RWPE2 (cell line): ENCODE measurements around the gene CENPQ.
A peak's percentile ranks its signal among the peaks of the same experiment; 100 is the strongest.

ENCODE experiments used
- ATAC-seq: fragments of 200-7000 bp; cut with Tn5 transposase; 3 replicates; pipeline ENCODE4 v1.9.1; 2021; ENCODE audit warnings: low read depth
- DNase-seq: peaks from one replicate; pipeline ENCODE4 v3.0.0-alpha.2; 2020; ENCODE audit warnings: low spot score
- H3K27ac ChIP-seq: fragments of 450-650 bp; 2 replicates; pipeline ENCODE4 v1.5.1; 2017; ENCODE audit warnings: mild to moderate bottlenecking; ENCODE audit not compliant: poor library complexity, severe bottlenecking
- H3K27me3 ChIP-seq: fragments of 250-450 bp; sonication (Bioruptor Pico); 2 replicates; pipeline ENCODE4 v1.5.1; 2021; ENCODE audit warnings: mild to moderate bottlenecking, moderate library complexity; ENCODE audit not compliant: insufficient read depth, poor library complexity, severe bottlenecking
- H3K36me3 ChIP-seq: fragments of 250-450 bp; sonication (Bioruptor Pico); 2 replicates; pipeline ENCODE4 v1.5.1; 2020; ENCODE audit warnings: low read depth, mild to moderate bottlenecking, moderate library complexity
- H3K4me1 ChIP-seq: fragments of 250-450 bp; sonication (Bioruptor Pico); 2 replicates; pipeline ENCODE4 v1.5.1; 2021; ENCODE audit warnings: mild to moderate bottlenecking, moderate library complexity; ENCODE audit not compliant: insufficient read depth, poor library complexity, severe bottlenecking
- H3K4me3 ChIP-seq: fragments of 250-450 bp; sonication (Bioruptor Pico); 2 replicates; pipeline ENCODE4 v1.5.1; 2021; ENCODE audit warnings: mild to moderate bottlenecking, moderate library complexity; ENCODE audit not compliant: severe bottlenecking
- H3K9me3 ChIP-seq: fragments of 250-450 bp; sonication (Bioruptor Pico); 2 replicates; pipeline ENCODE4 v1.5.1; 2021; ENCODE audit warnings: mild to moderate bottlenecking, moderate library complexity; ENCODE audit not compliant: severe bottlenecking
- TF ChIP-seq, protein P1 (sequence below): fragments of 450-650 bp; IDR thresholded peaks from one replicate; pipeline ENCODE4 v1.5.1; 2017; ENCODE audit warnings: mild to moderate bottlenecking, moderate library complexity; ENCODE audit not compliant: poor library complexity, severe bottlenecking

Gene CENPQ

DNA sequence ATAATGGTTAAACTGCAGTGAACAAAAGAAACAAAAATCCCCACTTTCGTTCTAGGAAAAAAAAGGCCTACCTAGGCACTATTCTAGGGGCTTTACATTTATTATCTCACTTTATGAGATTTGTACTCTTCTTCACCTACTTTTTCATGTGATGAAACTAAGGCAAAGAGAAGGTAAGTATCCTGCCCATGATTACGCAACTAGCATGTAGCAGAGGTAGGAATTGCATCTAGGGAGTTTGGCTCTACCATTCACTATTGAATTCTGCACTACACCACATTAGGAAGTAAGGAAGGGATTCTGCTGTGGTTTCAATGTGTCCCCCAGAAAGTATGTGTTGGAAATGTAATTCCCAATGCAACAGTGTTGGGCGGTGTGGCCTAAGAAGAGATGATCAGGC is 75.9 kb downstream of the CENPQ start:
- Histone ChIP-seq H3K4me3 (no peak overlapping the region), H3K4me1 (peaks cover 26% of the 10 kb centered on the region), H3K27ac (peak overlapping the region; percentile 94), H3K36me3 (no peaks in the 10 kb centered on the region), H3K27me3 (no peaks in the 10 kb centered on the region), H3K9me3 (no peaks in the 10 kb centered on the region)
- DNase-seq (no peak), ATAC-seq (no peak)
- TF ChIP-seq, protein P1, sequence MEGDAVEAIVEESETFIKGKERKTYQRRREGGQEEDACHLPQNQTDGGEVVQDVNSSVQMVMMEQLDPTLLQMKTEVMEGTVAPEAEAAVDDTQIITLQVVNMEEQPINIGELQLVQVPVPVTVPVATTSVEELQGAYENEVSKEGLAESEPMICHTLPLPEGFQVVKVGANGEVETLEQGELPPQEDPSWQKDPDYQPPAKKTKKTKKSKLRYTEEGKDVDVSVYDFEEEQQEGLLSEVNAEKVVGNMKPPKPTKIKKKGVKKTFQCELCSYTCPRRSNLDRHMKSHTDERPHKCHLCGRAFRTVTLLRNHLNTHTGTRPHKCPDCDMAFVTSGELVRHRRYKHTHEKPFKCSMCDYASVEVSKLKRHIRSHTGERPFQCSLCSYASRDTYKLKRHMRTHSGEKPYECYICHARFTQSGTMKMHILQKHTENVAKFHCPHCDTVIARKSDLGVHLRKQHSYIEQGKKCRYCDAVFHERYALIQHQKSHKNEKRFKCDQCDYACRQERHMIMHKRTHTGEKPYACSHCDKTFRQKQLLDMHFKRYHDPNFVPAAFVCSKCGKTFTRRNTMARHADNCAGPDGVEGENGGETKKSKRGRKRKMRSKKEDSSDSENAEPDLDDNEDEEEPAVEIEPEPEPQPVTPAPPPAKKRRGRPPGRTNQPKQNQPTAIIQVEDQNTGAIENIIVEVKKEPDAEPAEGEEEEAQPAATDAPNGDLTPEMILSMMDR: no peak

- TF ChIP-seq, protein P1: no peak
- peak overlapping the region; percentile 94 for H3K27ac ChIP-seq
- no peaks in the 10 kb centered on the region for H3K9me3 ChIP-seq
- H3K27me3 ChIP-seq: no peaks in the 10 kb centered on the region
- ATAC-seq: no peak
- H3K4me3 ChIP-seq: no peak overlapping the region
- DNase-seq: no peak
- H3K4me1 ChIP-seq: peaks cover 26% of the 10 kb centered on the region
- H3K36me3 ChIP-seq: no peaks in the 10 kb centered on the region
These were observed 77.4 kb downstream of the CENPQ start for GRCh38 chr6:49540614-49541013.

GRCh38 chr6:49541210-49541724 is 78.1 kb downstream of the CENPQ start:
- no peak for DNase-seq
- peak; percentile 90 for ATAC-seq
- Histone ChIP-seq H3K27ac (peak overlapping the region; percentile 94), H3K4me3 (no peak overlapping the region), H3K27me3 (no peaks in the 10 kb centered on the region), H3K9me3 (no peaks in the 10 kb centered on the region), H3K4me1 (peaks cover 26% of the 10 kb centered on the region), H3K36me3 (no peaks in the 10 kb centered on the region)
- TF ChIP-seq, protein P1: no peak

DNA sequence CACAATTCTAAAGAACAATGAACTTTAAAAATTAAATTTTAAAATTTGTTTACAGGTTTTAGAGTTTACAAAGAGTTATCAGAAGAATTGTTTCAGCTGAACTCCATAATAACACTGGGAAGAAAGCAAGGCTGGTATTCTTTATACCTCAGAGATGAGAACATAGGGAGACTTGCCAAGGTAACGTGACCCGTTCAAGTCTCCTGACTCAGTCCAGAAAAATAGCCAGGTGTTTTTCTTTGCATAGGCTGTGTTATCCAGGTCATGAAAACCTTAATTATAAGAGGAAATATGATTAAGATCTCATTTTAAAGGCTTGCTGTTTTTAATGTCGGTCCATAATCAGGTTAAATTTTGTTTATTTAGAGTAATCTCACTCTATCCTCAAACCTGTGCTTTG is 78.8 kb downstream of the CENPQ start:
- peak overlapping the region; percentile 94 for H3K27ac ChIP-seq
- H3K4me3 ChIP-seq: no peak overlapping the region
- DNase-seq (no peak), ATAC-seq (peak; percentile 73)
- peaks cover 22% of the 10 kb centered on the region for H3K4me1 ChIP-seq
- no peaks in the 10 kb centered on the region for H3K27me3 ChIP-seq
- TF ChIP-seq, protein P1: no peak
- no peaks in the 10 kb centered on the region for H3K36me3 ChIP-seq
- H3K9me3 ChIP-seq: no peaks in the 10 kb centered on the region
